ENCODE measurements around the gene SAE1. TPM values are rescaled to one million over a fixed set of nuclear protein-coding genes. Genes with fewer than 3 reads are reported as not detected.

SAE1 gene
- total and polyA plus RNA-seq, 2 of the 4 experiments (the other 2 are of a cell fraction), result 165 to 184 TPM

GRCh38 chr19:47099576-47100050 is 31.0 kb upstream of the SAE1 start:
- Histone ChIP-seq H2BK20ac (ENCODE audit: low read depth, low read length) (no peak overlapping the region), H2BK120ac (ENCODE audit: low read depth, low read length) (no peak overlapping the region), H3K4me3 (ENCODE audit: insufficient read depth, low read depth, low read length) (no peak overlapping the region), H2AK9ac (replicated peaks; ENCODE audit: low read depth, low read length, poor library complexity) (no peak overlapping the region), H3K79me1 (ENCODE audit: low read depth in 1 of 2, low read length in 2 of 2) (peaks cover 37 to 86% of the 10 kb centered on the region in 2 experiments), H3K4me2 (ENCODE audit: low read depth, low read length) (no peak overlapping the region), H3K36me3 (ENCODE audit: control insufficient read depth, insufficient read depth, low read length) (peaks cover 4% of the 10 kb centered on the region; the same call in 1 of the 2 replicates), H3K56ac (ENCODE audit: extremely low read depth, insufficient read depth, low read length) (no peak overlapping the region), H3K9me1 (ENCODE audit: insufficient read depth, low read length) (peaks cover 30% of the 10 kb centered on the region), H3K14ac (replicated peaks; ENCODE audit: low read depth, low read length) (no peak overlapping the region), H2BK15ac (ENCODE audit: low read depth, low read length) (no peak overlapping the region), H3K27me3 (ENCODE audit: control insufficient read depth, insufficient read depth, low read length) (no peaks in the 10 kb centered on the region), H2BK5ac (ENCODE audit: low read depth, low read length, poor library complexity, severe bottlenecking) (no peak overlapping the region), H3K4me1 (ENCODE audit: control insufficient read depth, insufficient read depth, low read length) (peaks cover 7% of the 10 kb centered on the region), H3K4ac (ENCODE audit: low read depth, low read length) (no peak overlapping the region), H3K9me3 (ENCODE audit: control insufficient read depth, insufficient read depth, low read length) (no peaks in the 10 kb centered on the region), H4K20me1 (ENCODE audit: insufficient read depth, low read length) (peaks cover 80% of the 10 kb centered on the region), H2AFZ (replicated peaks; ENCODE audit: low read length, poor library complexity) (no peak overlapping the region), H3K9ac (ENCODE audit: low read depth, low read length) (no peak overlapping the region), H3K18ac (ENCODE audit: low read depth, low read length) (no peak overlapping the region), H2AK5ac (ENCODE audit: low read depth, low read length) (no peak overlapping the region), H4K8ac (ENCODE audit: low read depth in 2 of 2, low read length in 2 of 2) (no peak overlapping the region), H3K23ac (ENCODE audit: low read depth, low read length) (no peak overlapping the region), H4K5ac (ENCODE audit: low read depth, low read length) (no peak overlapping the region), H4K91ac (ENCODE audit: insufficient read depth, low read depth, low read length) (no peak overlapping the region), H3K27ac (ENCODE audit: insufficient read depth, low read length) (no peak overlapping the region)
- BruUV-seq (replicated peaks), result no TSS peak
- no peak for DNase-seq
- no peak for TF ChIP-seq MXI1 (IDR thresholded peaks at IDR 0.05; ENCODE audit: borderline replicate concordance, low read depth, low read length)
- no peak for TF ChIP-seq POLR2A (IDR thresholded peaks at IDR 0.05; ENCODE audit: low read depth, low read length)
- no peak for TF ChIP-seq FOS (IDR thresholded peaks at IDR 0.05; ENCODE audit: low read depth, low read length)
- no peak for TF ChIP-seq SMC3 (IDR thresholded peaks at IDR 0.05; ENCODE audit: low read depth, low read length)
- TF ChIP-seq RAD21 (IDR thresholded peaks at IDR 0.05; ENCODE audit: low read length), result no peak
- no peak for TF ChIP-seq MAFK (IDR thresholded peaks at IDR 0.05; ENCODE audit: low read depth, low read length)
- no peak for TF ChIP-seq RCOR1 (IDR thresholded peaks at IDR 0.05; ENCODE audit: insufficient replicate concordance, low read length)
- TF ChIP-seq CHD1 (IDR thresholded peaks at IDR 0.05; ENCODE audit: low read depth, low read length), result no peak
- TF ChIP-seq CEBPB (IDR thresholded peaks at IDR 0.05; ENCODE audit: low read depth, low read length), result no peak
- no peak for ATAC-seq (ENCODE audit: low read depth)
- intact Hi-C loops (cut with micrococcal nuclease) (no loop called here), dilution Hi-C loops (cut with HindIII; ENCODE audit: low sequenced_read_pairs, unreplicated experiment) (no loop called here), in situ Hi-C loops (cut with MboI; ENCODE audit: low sequenced_read_pairs) (no loop called here)
- ChIA-PET POLR2A (ENCODE audit: unreplicated experiment) (interaction anchor here (0.6 kb wide), 1 partner anchor 50 kb away, joined by 8 read pairs; no protein-coding TSS in a partner anchor), CTCF (interaction anchor here (0.6 kb wide), 1 partner anchor 33 kb away, joined by 3 read pairs; no protein-coding TSS in a partner anchor)
- WGBS, 2 experiments (ENCODE audit: extremely low coverage in 2 of 2, insufficient read length in 1 of 2), result no CpG with 5 or more reads among the region's 6 CpGs

Data from IMR-90 (cell line).